GM20000 (cell line): ENCODE measurements around the gene DHCR7.

Experiments used
- DNase-seq: peaks from one replicate; pipeline ENCODE4 v3.0.0; 2012; ENCODE audit warnings: low spot score
- CTCF ChIP-seq: IDR thresholded peaks from 2 replicates; pipeline ENCODE4 v1.5.1; 2012; ENCODE audit warnings: mild to moderate bottlenecking, control low read depth; ENCODE audit errors: extremely low read depth, missing control alignments

DHCR7 gene

GRCh38 chr11:71449596-71449995 lies 1.4 kb upstream of the DHCR7 start:
- DNase-seq = no peak
- TF ChIP-seq CTCF = no peak

GRCh38 chr11:71447791-71448256 lies 369 bp downstream of the DHCR7 start:
- no peak for TF ChIP-seq CTCF
- DNase-seq = peak; percentile 65

GRCh38 chr11:71446942-71447688 lies 1.1 kb downstream of the DHCR7 start:
- DNase-seq = no peak
- TF ChIP-seq CTCF = no peak

- no peak for DNase-seq
- TF ChIP-seq CTCF = no peak
Observed at GRCh38 chr11:71446150-71446549, 2.0 kb downstream of the DHCR7 start.

- no peak for TF ChIP-seq CTCF
- no peak for DNase-seq
Observed at GRCh38 chr11:71444811-71445210, 3.4 kb downstream of the DHCR7 start.

GRCh38 chr11:71443736-71444445 lies 4.3 kb downstream of the DHCR7 start:
- no peak for DNase-seq
- TF ChIP-seq CTCF = no peak

- no peak for TF ChIP-seq CTCF
- no peak for DNase-seq
Observed at GRCh38 chr11:71442880-71443279, 5.3 kb downstream of the DHCR7 start.
